Erythroblast (primary cell): Measurements from ENCODE around the gene KCNQ5.

Source experiments
- GATA1 ChIP-seq: IDR thresholded peaks from 2 replicates; pipeline ENCODE4 v1.6.1; 2011; ENCODE audit warnings: low read depth, mild to moderate bottlenecking, control low read depth, low read length, moderate library complexity
- POLR2A ChIP-seq: IDR thresholded peaks from 2 replicates; pipeline ENCODE4 v1.6.1; 2011; ENCODE audit warnings: mild to moderate bottlenecking, low read length

- TF ChIP-seq POLR2A (no peak), GATA1 (no peak)
Measured at GRCh38 chr6:72746276-72746675, 124.4 kb downstream of the KCNQ5 start.
